G401 (cell line): ENCODE results near the gene MYO18B. TPM values are rescaled to one million over a fixed set of nuclear protein-coding genes. Genes with fewer than 3 reads are reported as not detected.
A peak's percentile ranks its signal among the peaks of the same experiment; 100 is the strongest.

ENCODE experiments used
- DNase-seq: peaks from one replicate; pipeline ENCODE4 v3.0.0-alpha.2; 2015; ENCODE audit warnings: low spot score
- in situ Hi-C: cut with HindIII; loops from 2 replicates; pipeline ENCODE4 v1.10.0; 2016; ENCODE audit warnings: low sequenced_read_pairs, mixed read lengths
- total RNA-seq: library from RNA; depleted of rRNA; stranded (reverse); fragments of >200 nt; shearing (Covaris generic); gene quantifications from 2 replicates; pipeline ENCODE4 v1.2.3, GENCODE V29; 2014

The MYO18B gene
- total RNA-seq, 1 experiment from 2014 or later: not detected

DNA sequence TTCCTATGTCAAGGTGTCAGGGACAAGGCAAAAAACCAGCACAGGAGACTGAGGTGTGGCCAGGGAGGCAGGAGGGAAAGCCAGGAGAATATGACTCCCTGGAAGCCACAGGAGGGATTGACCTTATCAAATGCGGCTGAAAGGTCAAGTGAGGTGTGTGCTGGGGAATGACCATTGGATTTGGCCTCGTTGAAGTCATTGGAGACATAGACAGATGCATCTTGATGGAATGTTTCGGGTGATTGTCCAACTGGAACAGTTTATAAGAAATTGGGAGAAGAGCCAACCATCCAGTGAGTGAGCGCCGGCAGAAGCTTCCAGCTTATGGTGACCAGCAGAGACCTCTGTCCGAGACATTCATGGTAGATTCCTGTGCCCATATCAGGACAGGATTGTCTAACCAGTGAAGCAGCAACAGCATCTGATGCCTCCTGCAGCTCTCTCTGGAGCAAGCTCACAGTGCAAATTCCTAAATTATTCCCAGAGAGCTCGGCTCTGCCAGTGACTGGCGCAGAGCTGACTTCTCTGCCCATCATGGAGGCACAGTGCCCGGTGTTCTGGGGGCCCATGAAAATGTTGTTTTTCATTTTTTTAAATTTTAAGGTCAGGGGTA lies 95.4 kb downstream of the MYO18B start:
- in situ Hi-C loops: no loop called here
- DNase-seq: peak; percentile 61

GRCh38 chr22:25838960-25839741 lies 97.2 kb downstream of the MYO18B start:
- no peak for DNase-seq
- in situ Hi-C loops: no loop called here

GRCh38 chr22:25839755-25840154 lies 97.8 kb downstream of the MYO18B start:
- no peak for DNase-seq
- in situ Hi-C loops: no loop called here

- in situ Hi-C loops: no loop called here
- DNase-seq: no peak
Measured at GRCh38 chr22:25840167-25840566, 98.2 kb downstream of the MYO18B start.

- in situ Hi-C loops: no loop called here
Measured at GRCh38 chr22:25840891-25841290, 98.9 kb downstream of the MYO18B start.

GRCh38 chr22:25841775-25842174 lies 99.8 kb downstream of the MYO18B start:
- DNase-seq: no peak
- in situ Hi-C loops: no loop called here

More at GRCh38 chr22:25840891-25841290, 98.9 kb downstream of the MYO18B start:
- no peak for DNase-seq

GRCh38 chr22:25843660-25844405 lies 101.8 kb downstream of the MYO18B start:
- in situ Hi-C loops: no loop called here

DNA sequence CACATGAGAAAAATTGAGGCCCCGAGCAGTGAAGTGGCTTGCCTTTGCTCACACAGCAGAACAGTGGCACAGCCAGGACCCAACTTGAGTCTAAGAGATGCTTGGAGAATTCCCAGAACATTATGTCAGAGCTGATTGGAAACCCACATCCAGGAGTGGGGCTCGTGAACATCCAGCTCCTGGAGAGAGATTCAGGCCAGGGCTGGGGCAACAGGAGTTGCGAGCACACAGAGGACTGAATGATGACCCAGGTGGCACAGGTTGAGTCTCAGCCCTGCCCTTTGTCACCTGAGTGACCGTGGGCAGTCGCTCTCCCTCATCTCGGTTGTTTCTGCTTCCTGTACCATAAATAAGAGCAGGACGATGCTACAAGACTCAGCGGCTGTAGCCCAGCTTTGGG lies 102.6 kb downstream of the MYO18B start:
- in situ Hi-C loops: no loop called here
- DNase-seq: no peak

More at GRCh38 chr22:25843660-25844405, 101.8 kb downstream of the MYO18B start:
- DNase-seq: no peak

- peak; percentile 62 for DNase-seq
- in situ Hi-C loops: no loop called here
Measured at GRCh38 chr22:25845985-25846745, 104.2 kb downstream of the MYO18B start.

GRCh38 chr22:25847451-25847850 lies 105.5 kb downstream of the MYO18B start:
- no peak for DNase-seq
- in situ Hi-C loops: no loop called here

DNA sequence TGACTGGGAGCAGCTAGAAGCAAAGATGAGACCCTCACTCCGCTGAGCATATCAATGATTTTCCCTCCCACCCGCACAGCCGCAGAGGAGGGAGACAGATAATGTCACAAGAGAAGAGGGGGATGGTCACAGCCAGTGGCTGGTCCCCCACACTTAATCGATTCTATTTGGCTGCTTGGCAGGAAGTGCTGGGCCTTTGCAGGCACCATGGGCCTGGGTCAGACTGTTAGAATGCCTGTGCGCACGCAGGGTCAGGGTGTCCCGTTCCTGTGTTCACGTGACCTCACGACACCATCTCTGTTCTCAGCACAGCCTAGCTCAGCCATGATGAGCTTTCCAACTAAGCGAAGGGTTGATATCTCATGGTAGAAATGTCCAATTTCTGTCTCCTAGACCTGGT lies 107.0 kb downstream of the MYO18B start:
- DNase-seq: no peak
- in situ Hi-C loops: no loop called here

DNA sequence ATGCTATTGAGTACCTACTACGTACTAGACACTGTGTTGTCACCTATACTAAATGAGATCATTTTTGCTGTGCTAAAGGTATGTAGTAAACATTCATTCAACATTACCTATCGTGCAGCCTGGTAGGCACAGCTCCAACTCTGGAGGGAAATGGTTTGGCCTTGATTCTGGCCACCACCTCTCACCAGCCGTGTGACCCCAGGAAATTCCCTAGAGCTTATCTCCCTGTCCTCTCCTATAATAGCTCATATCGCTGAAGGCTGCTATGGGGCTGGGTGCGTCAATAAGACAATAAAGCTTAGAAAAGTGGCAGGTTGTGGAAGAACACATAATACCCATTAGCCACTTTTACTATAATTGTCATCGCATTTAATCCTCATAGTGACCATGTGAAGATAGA lies 107.5 kb downstream of the MYO18B start:
- no peak for DNase-seq
- in situ Hi-C loops: no loop called here

- in situ Hi-C loops: no loop called here
- DNase-seq: no peak
Measured at GRCh38 chr22:25852223-25852622, 110.2 kb downstream of the MYO18B start.

GRCh38 chr22:25853078-25853477 lies 111.1 kb downstream of the MYO18B start:
- no peak for DNase-seq

DNA sequence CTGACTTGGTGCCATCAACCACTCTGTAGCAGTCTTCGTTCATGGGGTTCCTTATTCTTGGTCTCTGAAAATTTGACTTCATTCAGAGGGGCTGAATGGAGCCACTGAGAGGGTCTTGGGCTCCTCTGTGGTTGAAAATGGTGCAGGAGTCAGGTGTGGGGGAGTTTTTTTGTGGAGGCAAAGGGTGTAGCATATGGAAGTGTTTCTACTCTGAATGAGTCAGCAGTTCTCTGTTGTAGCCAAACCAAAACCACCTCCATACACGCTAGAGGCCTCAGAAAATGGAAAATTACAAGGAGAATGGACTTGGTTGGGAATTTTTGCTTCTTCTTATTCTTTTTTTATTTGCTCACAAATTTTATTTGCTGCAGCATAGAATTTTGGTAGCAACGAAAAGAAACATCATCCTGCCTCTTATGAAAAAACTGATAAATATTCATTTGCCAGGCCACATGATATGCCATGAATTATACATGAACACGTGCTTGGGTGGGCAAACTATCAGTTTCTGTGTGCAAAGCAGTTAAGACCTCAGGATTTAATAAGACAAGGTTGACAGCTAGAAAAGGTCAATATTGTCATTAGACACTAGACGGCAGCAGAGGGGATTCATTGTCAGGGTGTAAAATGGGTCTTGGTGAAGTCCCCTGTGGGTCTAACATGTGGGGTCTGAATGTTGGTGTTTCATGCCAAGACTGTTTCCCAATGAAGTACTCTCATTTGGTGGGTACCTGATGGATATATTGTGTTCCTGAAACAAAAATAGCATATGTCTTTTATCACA lies 111.7 kb downstream of the MYO18B start:
- no peak for DNase-seq

More at GRCh38 chr22:25853078-25853477, 111.1 kb downstream of the MYO18B start:
- in situ Hi-C loops: no loop called here

DNA sequence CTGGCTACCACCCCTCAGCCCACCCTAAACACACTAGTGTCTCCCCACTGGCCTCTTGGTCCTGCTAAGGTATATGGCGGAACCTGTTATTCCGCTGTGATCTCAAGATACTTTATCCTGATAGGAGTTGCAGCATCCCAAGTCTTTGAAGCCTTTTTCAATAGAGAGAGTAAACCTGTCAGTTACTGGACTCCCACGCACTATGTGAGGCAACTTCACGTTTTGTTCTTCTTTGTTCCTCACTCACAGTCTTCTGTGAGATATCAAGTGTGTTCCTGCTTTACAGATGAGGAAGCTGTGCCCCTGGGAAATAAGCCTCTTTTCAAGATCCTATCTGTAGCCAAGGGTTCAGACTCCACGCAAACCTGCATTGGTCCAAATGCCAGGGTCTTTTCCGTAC lies 127.8 kb downstream of the MYO18B start:
- in situ Hi-C loops: no loop called here
- DNase-seq: no peak

More for the DNA sequence above, 111.7 kb downstream of the MYO18B start:
- in situ Hi-C loops: no loop called here

DNA sequence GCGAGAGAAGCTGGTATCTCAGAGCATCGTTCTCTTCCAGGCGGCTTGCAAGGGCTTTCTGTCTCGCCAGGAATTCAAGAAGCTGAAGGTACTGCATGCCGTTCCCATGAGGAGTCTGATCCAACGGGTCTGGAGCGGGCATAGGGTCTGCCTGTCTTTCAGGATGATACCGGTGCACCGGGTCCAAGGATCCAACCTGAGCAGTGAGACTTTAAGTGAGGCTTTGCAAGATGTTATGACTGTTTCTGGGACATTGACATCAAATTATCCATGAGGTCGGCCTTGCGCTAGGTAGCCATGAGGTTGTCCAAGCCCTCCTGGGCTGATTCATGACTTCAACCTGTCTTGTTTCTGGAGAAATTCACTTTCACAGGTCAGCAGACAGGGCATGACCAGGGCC lies 132.3 kb downstream of the MYO18B start:
- no peak for DNase-seq
- in situ Hi-C loops: no loop called here

- in situ Hi-C loops: no loop called here
- no peak for DNase-seq
Measured at GRCh38 chr22:25875461-25875860, 133.5 kb downstream of the MYO18B start.

DNA sequence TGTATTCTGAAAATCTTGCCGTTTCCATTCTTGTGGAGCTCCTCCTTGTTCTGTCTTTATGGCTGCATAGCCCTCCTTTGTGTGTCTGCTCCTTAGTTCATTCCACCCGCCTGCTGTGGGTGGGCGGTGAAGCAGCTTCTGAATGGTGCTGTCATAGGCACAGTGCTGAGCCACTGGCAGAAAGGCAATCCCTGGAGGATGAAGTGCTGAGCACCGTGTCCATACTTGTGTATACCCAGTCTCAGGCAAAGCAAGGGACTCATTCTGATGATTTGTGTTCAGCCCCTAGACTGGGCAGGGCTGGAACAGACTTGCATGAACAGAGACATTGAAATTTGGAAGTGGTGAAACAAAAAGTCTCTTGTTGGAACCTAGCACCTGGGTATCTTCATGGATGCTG lies 134.9 kb downstream of the MYO18B start:
- in situ Hi-C loops: no loop called here
- DNase-seq: no peak
